ENCODE results near the gene HORMAD1. TPM values are rescaled to one million over a fixed set of nuclear protein-coding genes. Genes with fewer than 3 reads are reported as not detected.

Gene HORMAD1
- total and polyA plus RNA-seq, 4 donors = 0.06 to 0.92 (median 0.35) TPM

GRCh38 chr1:150765296-150765976, 44.7 kb upstream of the HORMAD1 start, which contains the start of gene CTSS:
TSS of gene CTSS (minus strand) at chr1:150765778. CDS start at chr1:150764763, 1,015 bp downstream.
- Histone ChIP-seq H3K9me3 (ENCODE audit: control insufficient read depth in 4 of 4, low read length in 3 of 4) (no peaks in the 10 kb centered on the region), H3K4me3 (ENCODE audit: low read depth in 1 of 3, low read length in 3 of 3) (peak within 1 kb of the TSS; percentile 52 to 77 (median 66)), H3K9ac (ENCODE audit: low read depth in 1 of 2, low read length in 2 of 2) (peak within 1 kb of the TSS; percentile 85 to 94), H3K27ac (ENCODE audit: low read depth in 1 of 2, low read length in 2 of 2) (peak within 1 kb of the TSS; percentile 89 to 90), H3K36me3 (ENCODE audit: control insufficient read depth in 4 of 4, insufficient read depth in 3 of 4, low read depth in 1 of 4, low read length in 3 of 4) (peaks cover 0 to 2% (median 0%) of the 10 kb centered on the region in 4 donors), H3K4me1 (ENCODE audit: control insufficient read depth in 4 of 4, insufficient read depth in 4 of 4, low read length in 3 of 4) (peaks cover 0 to 10% (median 2%) of the 10 kb centered on the region in 4 donors), H3K27me3 (ENCODE audit: control insufficient read depth in 4 of 4, insufficient read depth in 4 of 4, low read length in 3 of 4) (no peaks in the 10 kb centered on the region)
- TF ChIP-seq RXRA (IDR thresholded peaks at IDR 0.05) (no peak), EGR1 (IDR thresholded peaks at IDR 0.05; ENCODE audit: low read depth in 2 of 2) (no peak), ATF3 (IDR thresholded peaks at IDR 0.05) (no peak), CTCF (IDR thresholded peaks at IDR 0.05; ENCODE audit: low read depth, low read length, missing input control) (no peak), ZBTB33 (IDR thresholded peaks at IDR 0.05) (no peak), MAX (IDR thresholded peaks at IDR 0.05) (no peak), RAD21 (IDR thresholded peaks at IDR 0.05) (peak in 1 of 2 donors; percentile 4)
- no peak for DNase-seq (ENCODE audit: low spot score)
- 4% methylated on average over 4 of the region's 4 CpGs for WGBS

DNA sequence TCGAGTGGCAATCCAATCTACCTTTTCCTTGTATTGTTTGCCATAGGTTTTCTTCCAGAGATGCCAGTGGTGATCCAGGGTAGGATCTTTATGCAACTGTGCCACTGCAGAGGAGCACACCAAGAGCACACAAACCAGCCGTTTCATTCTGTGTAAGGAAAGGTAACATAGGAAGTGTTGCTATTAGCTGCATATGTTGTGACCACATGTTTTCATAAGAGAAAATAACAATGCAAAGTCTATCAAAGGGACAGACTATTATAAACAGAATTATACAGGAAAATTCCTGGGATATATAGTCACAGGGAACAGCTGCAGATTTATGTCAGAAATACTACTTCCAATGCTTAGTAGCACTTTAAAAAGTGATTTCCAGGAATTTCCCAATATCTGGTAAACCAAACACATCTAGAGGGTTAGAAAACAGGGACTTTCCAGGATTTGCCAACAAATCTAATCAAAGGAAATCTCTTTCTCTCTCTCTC, 44.0 kb upstream of the HORMAD1 start:
- WGBS = 8% methylated on average over 2 of the region's 2 CpGs
- H3K9me3 ChIP-seq (ENCODE audit: control insufficient read depth in 4 of 4, low read length in 3 of 4) = no peaks in the 10 kb centered on the region
- no peak for TF ChIP-seq YY1 (IDR thresholded peaks at IDR 0.05)
- peak; percentile 30 to 33 for TF ChIP-seq HNF4A (conservative IDR thresholded peaks at IDR 0.05)
- TF ChIP-seq RAD21 (IDR thresholded peaks at IDR 0.05) = peak; percentile 8 to 20
- peak; percentile 8 for TF ChIP-seq SP1 (IDR thresholded peaks at IDR 0.05)
- TF ChIP-seq JUND (IDR thresholded peaks at IDR 0.05) = peak in 1 of 2 donors; percentile 16
- peak; percentile 10 for TF ChIP-seq FOXA2 (IDR thresholded peaks at IDR 0.05)
- no peak for TF ChIP-seq TAF1 (conservative IDR thresholded peaks at IDR 0.05)
- peak in 1 of 2 donors; percentile 15 for TF ChIP-seq RXRA (IDR thresholded peaks at IDR 0.05)
- peak overlapping the region; percentile 85 to 94 for H3K9ac ChIP-seq (ENCODE audit: low read depth in 1 of 2, low read length in 2 of 2)
- H3K4me3 ChIP-seq (ENCODE audit: low read depth in 1 of 3, low read length in 3 of 3) = peak overlapping the region; percentile 52 to 77 (median 66)
- H3K27ac ChIP-seq (ENCODE audit: low read depth in 1 of 2, low read length in 2 of 2) = peak overlapping the region; percentile 89 to 90
- no peaks in the 10 kb centered on the region for H3K27me3 ChIP-seq (ENCODE audit: control insufficient read depth in 4 of 4, insufficient read depth in 4 of 4, low read length in 3 of 4)
- peaks cover 0 to 2% (median 0%) of the 10 kb centered on the region in 4 donors for H3K36me3 ChIP-seq (ENCODE audit: control insufficient read depth in 4 of 4, insufficient read depth in 3 of 4, low read depth in 1 of 4, low read length in 3 of 4)
- H3K4me1 ChIP-seq (ENCODE audit: control insufficient read depth in 4 of 4, insufficient read depth in 4 of 4, low read length in 3 of 4) = peaks cover 0 to 10% (median 2%) of the 10 kb centered on the region in 4 donors
- DNase-seq (ENCODE audit: low spot score) = no peak

All from liver (tissue), 9 donors.